Colonic mucosa (tissue), 4 donors: ENCODE results near the gene PIP5K1C. TPM values are rescaled to one million over a fixed set of nuclear protein-coding genes. Genes with fewer than 3 reads are reported as not detected.

Source experiments
- DNase-seq: peaks from one replicate; pipeline ENCODE4 v3.0.0-alpha.2; 2020
- H3K27ac ChIP-seq: fragments of 200-600 bp; one replicate; pipeline ENCODE4 v1.8.0; 2021
- H3K27me3 ChIP-seq: fragments of 200-600 bp; one replicate; pipeline ENCODE4 v1.8.0; 2021
- H3K36me3 ChIP-seq: fragments of 200-600 bp; one replicate; pipeline ENCODE4 v1.8.0; 2021
- H3K4me1 ChIP-seq: fragments of 200-600 bp; one replicate; pipeline ENCODE4 v1.8.0; 2021; ENCODE audit warnings: mild to moderate bottlenecking
- H3K4me3 ChIP-seq: fragments of 200-600 bp; one replicate; pipeline ENCODE4 v1.8.0; 2021
- H3K9ac ChIP-seq, 2 donors: one replicate each; pipeline ENCODE4 v1.7.0; 2013; ENCODE audit warnings: control low read depth in 2 of 2, low read depth in 2 of 2, low read length in 2 of 2
- H3K9me3 ChIP-seq: fragments of 200-600 bp; one replicate; pipeline ENCODE4 v1.8.0; 2021
- CTCF ChIP-seq: fragments of 200-600 bp; IDR thresholded peaks from one replicate; pipeline ENCODE4 v1.8.0; 2022; ENCODE audit warnings: antibody characterized with exemption, mild to moderate bottlenecking
- intact Hi-C: fragments of 100-400 bp; cut with DNase I; formaldehyde crosslinking; loops from one replicate; pipeline ENCODE4 v1.14.1; 2022
- total RNA-seq, 2 donors: library from RNA; stranded (reverse); fragmentation: NEBNext Ultra II Directional in 1 of 2; extraction: Animal tissue kit (Norgen Biotek cat#: 25700) in 1 of 2; gene quantifications; one replicate each; pipeline ENCODE4 v1.2.1, GENCODE V29; 2021
- donor health status: healthy.
- donor health status: DM: no; HTN: no; CAD: no.
- donor health status: DM: no; HTN: no; CAD: no.

The PIP5K1C gene
- 10 to 100 TPM; 22.8 to 31.2 TPM for total RNA-seq

- no peaks in the 10 kb centered on the region for H3K36me3 ChIP-seq
- no peaks in the 10 kb centered on the region for H3K9me3 ChIP-seq
- peak within 1 kb of the TSS; percentile 87 for H3K4me3 ChIP-seq
- H3K27me3 ChIP-seq: no peaks in the 10 kb centered on the region
- intact Hi-C loops: no loop called here
- H3K4me1 ChIP-seq: no peaks in the 10 kb centered on the region
- peak within 1 kb of the TSS; percentile 67 for H3K27ac ChIP-seq
- peak within 1 kb of the TSS; percentile 88 to 89 for H3K9ac ChIP-seq
- TF ChIP-seq CTCF: peak; percentile 67
- peak; percentile 94 for DNase-seq
These were observed at the start of gene PIP5K1C for GRCh38 chr19:3700242-3701032. Gene PIP5K1C, minus strand, starts transcription at chr19:3700468. Its CDS starts 78 bp downstream, at chr19:3700390.

- H3K27ac ChIP-seq: no peak overlapping the region
- H3K9ac ChIP-seq: no peak overlapping the region
- TF ChIP-seq CTCF: no peak
- DNase-seq: no peak
- no peaks in the 10 kb centered on the region for H3K27me3 ChIP-seq
- no peak overlapping the region for H3K4me3 ChIP-seq
- H3K36me3 ChIP-seq: peaks cover 10% of the 10 kb centered on the region
- no peaks in the 10 kb centered on the region for H3K9me3 ChIP-seq
- no peaks in the 10 kb centered on the region for H3K4me1 ChIP-seq
- intact Hi-C loops: no loop called here
These were observed 48.7 kb upstream of the PIP5K1C start for GRCh38 chr19:3748965-3749364.

GRCh38 chr19:3746371-3747056 lies 46.2 kb upstream of the PIP5K1C start:
- no peak for DNase-seq
- H3K36me3 ChIP-seq: peaks cover 10% of the 10 kb centered on the region
- H3K9ac ChIP-seq: no peak overlapping the region
- TF ChIP-seq CTCF: no peak
- intact Hi-C loops: no loop called here
- H3K4me1 ChIP-seq: no peaks in the 10 kb centered on the region
- H3K9me3 ChIP-seq: no peaks in the 10 kb centered on the region
- H3K27me3 ChIP-seq: no peaks in the 10 kb centered on the region
- no peak overlapping the region for H3K4me3 ChIP-seq
- no peak overlapping the region for H3K27ac ChIP-seq

GRCh38 chr19:3745363-3746045 lies 45.2 kb upstream of the PIP5K1C start:
- H3K27ac ChIP-seq: no peak overlapping the region
- intact Hi-C loops: no loop called here
- H3K9me3 ChIP-seq: no peaks in the 10 kb centered on the region
- no peak overlapping the region for H3K4me3 ChIP-seq
- H3K36me3 ChIP-seq: peaks cover 5% of the 10 kb centered on the region
- no peak overlapping the region for H3K9ac ChIP-seq
- H3K4me1 ChIP-seq: no peaks in the 10 kb centered on the region
- no peak for DNase-seq
- H3K27me3 ChIP-seq: no peaks in the 10 kb centered on the region
- TF ChIP-seq CTCF: no peak

GRCh38 chr19:3743486-3743885 lies 43.2 kb upstream of the PIP5K1C start:
- no peaks in the 10 kb centered on the region for H3K4me1 ChIP-seq
- H3K9ac ChIP-seq: no peak overlapping the region
- intact Hi-C loops: no loop called here
- peaks cover 2% of the 10 kb centered on the region for H3K36me3 ChIP-seq
- no peaks in the 10 kb centered on the region for H3K27me3 ChIP-seq
- H3K9me3 ChIP-seq: no peaks in the 10 kb centered on the region
- no peak overlapping the region for H3K4me3 ChIP-seq
- no peak for TF ChIP-seq CTCF
- no peak overlapping the region for H3K27ac ChIP-seq
- no peak for DNase-seq
